Measurements from ENCODE around the gene ANKRD36.
"Not testable (repeated sequence)": the region's sequence is repeated elsewhere in the genome, so short reads cannot be mapped to it uniquely, and the experiment has no call there.

The ANKRD36 gene

DNA sequence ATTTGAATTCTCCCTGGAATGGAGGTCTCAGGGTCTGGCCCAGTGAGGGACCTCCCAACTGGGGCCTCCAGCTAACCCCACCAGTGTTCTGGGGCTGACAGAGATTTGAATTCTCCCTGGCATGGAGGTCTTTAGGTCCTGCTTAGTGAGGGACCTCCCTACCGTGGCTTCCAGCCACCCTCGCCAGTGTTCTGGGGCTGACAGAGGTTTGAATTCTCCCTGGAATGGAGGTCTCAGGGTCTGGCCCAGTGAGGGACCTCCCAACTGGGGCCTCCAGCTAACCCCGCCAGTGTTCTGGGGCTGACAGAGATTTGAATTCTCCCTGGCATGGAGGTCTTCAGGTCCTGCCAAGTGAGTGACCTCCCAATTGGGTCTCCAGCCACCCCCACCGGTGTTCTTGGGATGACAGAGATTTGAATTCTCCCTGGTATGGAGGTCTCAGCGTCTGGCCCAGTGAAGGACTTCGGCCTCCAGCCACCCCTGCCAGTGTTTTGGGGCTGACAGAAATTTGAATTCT, 155.2 kb downstream of the ANKRD36 start:
- DNase-seq (ENCODE audit: insufficient read length, low spot score); FAIRE-seq: not testable (repeated sequence)

GRCh38 chr2:97276232-97276798, 163.4 kb downstream of the ANKRD36 start:
- not testable (repeated sequence) for FAIRE-seq; DNase-seq (ENCODE audit: insufficient read length, low spot score)

GRCh38 chr2:97285187-97285586, 172.2 kb downstream of the ANKRD36 start:
- FAIRE-seq; DNase-seq (ENCODE audit: insufficient read length, low spot score): not testable (repeated sequence)

GRCh38 chr2:97293687-97294086, 180.7 kb downstream of the ANKRD36 start:
- DNase-seq (ENCODE audit: insufficient read length, low spot score); FAIRE-seq: not testable (repeated sequence)

All from HTR-8/SVneo (cell line).